ENCODE measurements around the gene C11orf24.

C11orf24 gene

DNA sequence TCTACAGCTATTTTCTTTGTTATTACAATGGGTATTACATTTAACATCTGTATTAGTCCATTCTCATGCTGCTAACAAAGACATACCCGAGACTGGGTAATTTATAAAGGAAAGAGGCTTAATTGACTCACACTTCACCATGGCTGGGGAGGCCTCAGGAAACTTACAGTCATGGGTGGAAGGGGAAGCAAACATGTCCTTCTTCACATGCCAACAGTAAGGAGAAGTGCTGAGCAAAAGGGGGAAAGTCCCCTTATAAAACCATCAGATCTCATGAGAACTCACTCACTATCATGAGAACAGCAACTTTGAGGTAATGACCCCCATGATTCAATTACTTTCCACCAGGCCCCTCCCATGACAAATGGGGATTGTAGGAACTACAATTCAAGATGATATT lies 42.2 kb downstream of the C11orf24 start:
- peak in 2 of 3 donors; percentile 13 to 15 for DNase-seq
- Histone ChIP-seq H3K4me3 (ENCODE audit: control insufficient read depth in 1 of 7, extremely low read depth in 1 of 7, insufficient read depth in 4 of 7, low read depth in 2 of 7, low read length in 6 of 7) (no peak overlapping the region), H3K36me3 (ENCODE audit: control insufficient read depth in 4 of 4, insufficient read depth in 4 of 4, low read length in 3 of 4) (no peaks in the 10 kb centered on the region), H3K27me3 (replicated peaks in 2 of 5; ENCODE audit: control insufficient read depth in 4 of 5, insufficient read depth in 5 of 5, low read length in 4 of 5) (no peaks in the 10 kb centered on the region), H3K4me1 (ENCODE audit: control extremely low read depth in 1 of 4, control insufficient read depth in 4 of 4, insufficient read depth in 4 of 4, low read length in 3 of 4) (no peaks in the 10 kb centered on the region), H3K27ac (ENCODE audit: insufficient read depth in 1 of 2, low read depth in 1 of 2, low read length in 2 of 2, poor library complexity in 1 of 2, severe bottlenecking in 2 of 2) (no peak overlapping the region), H3K9me3 (ENCODE audit: control extremely low read depth in 1 of 5, control insufficient read depth in 4 of 5, insufficient read depth in 2 of 5, low read depth in 1 of 5, low read length in 4 of 5) (peaks cover 0 to 19% (median 8%) of the 10 kb centered on the region in 5 experiments)
- no CpG with 5 or more reads among the region's 1 CpG for WGBS (ENCODE audit: insufficient coverage)
- ChIA-PET CTCF (interaction anchor here (1.1 to 1.2 kb wide), 2 partner anchors 8 to 36 kb away, joined by 3 read pairs; no protein-coding TSS in a partner anchor), POLR2A (no interaction called here)

DNA sequence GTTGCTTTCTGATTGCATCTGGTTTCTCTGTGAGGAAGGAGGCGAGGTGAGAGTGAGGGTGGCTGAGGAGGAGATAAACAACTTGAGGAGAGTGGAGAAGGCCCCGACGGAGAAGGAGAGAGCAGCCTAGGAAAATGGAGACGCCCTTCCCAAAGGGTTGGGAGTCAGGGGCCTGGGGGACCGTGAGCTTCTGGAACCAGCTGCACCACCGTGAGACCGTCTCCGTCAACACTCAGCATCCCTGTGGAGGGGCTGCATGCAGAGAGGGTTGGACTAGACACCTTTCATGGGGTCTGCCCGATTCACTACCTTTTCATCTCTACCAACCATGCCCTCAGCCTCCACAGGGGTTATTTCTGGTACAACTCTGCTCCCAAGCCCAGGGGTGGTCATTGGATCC lies 45.4 kb downstream of the C11orf24 start:
- Histone ChIP-seq H3K9me3 (ENCODE audit: control extremely low read depth in 1 of 5, control insufficient read depth in 4 of 5, insufficient read depth in 2 of 5, low read depth in 1 of 5, low read length in 4 of 5) (peaks cover 0 to 15% (median 8%) of the 10 kb centered on the region in 5 experiments), H3K27ac (ENCODE audit: insufficient read depth in 1 of 2, low read depth in 1 of 2, low read length in 2 of 2, poor library complexity in 1 of 2, severe bottlenecking in 2 of 2) (no peak overlapping the region), H3K27me3 (replicated peaks in 2 of 5; ENCODE audit: control insufficient read depth in 4 of 5, insufficient read depth in 5 of 5, low read length in 4 of 5) (no peaks in the 10 kb centered on the region), H3K4me1 (ENCODE audit: control extremely low read depth in 1 of 4, control insufficient read depth in 4 of 4, insufficient read depth in 4 of 4, low read length in 3 of 4) (no peaks in the 10 kb centered on the region), H3K36me3 (ENCODE audit: control insufficient read depth in 4 of 4, insufficient read depth in 4 of 4, low read length in 3 of 4) (no peaks in the 10 kb centered on the region), H3K4me3 (ENCODE audit: control insufficient read depth in 1 of 7, extremely low read depth in 1 of 7, insufficient read depth in 4 of 7, low read depth in 2 of 7, low read length in 6 of 7) (no peak overlapping the region)
- ChIA-PET CTCF (interaction anchor here (1.2 kb wide), 1 partner anchor 16 kb away, joined by 3 read pairs; no protein-coding TSS in a partner anchor), POLR2A (no interaction called here)
- WGBS (ENCODE audit: insufficient coverage), result 96% methylated on average over 9 of the region's 9 CpGs
- no peak for DNase-seq

DNA sequence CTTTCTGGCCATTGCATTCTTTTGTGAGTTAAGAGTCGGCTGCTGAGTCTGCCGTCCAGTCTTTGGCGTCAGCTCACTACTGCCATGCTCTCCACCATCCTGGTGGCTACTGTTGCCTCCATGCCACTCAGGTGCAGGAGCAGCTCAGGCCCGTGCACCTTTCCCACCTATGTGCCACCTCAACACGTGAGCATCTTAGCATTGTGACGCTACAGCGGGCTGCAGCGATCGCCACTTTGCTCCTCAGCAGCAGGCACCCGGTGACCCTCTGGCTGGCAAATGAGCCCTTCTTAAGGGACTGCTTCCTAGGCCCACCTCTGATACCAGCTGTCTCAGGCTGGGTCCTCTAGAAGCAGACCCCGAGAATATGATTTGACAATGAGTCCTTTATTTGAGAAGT lies 47.2 kb downstream of the C11orf24 start:
- H3K27me3 ChIP-seq (replicated peaks in 2 of 5; ENCODE audit: control insufficient read depth in 4 of 5, insufficient read depth in 5 of 5, low read length in 4 of 5), result no peaks in the 10 kb centered on the region
- H3K4me1 ChIP-seq (ENCODE audit: control extremely low read depth in 1 of 4, control insufficient read depth in 4 of 4, insufficient read depth in 4 of 4, low read length in 3 of 4), result peaks cover 0 to 5% (median 4%) of the 10 kb centered on the region in 4 experiments
- H3K27ac ChIP-seq (ENCODE audit: insufficient read depth in 1 of 2, low read depth in 1 of 2, low read length in 2 of 2, poor library complexity in 1 of 2, severe bottlenecking in 2 of 2), result no peak overlapping the region
- ChIA-PET POLR2A (interaction anchor here (1.3 kb wide), 1 partner anchor 10 kb away, joined by 7 read pairs; no protein-coding TSS in a partner anchor), CTCF (no interaction called here)
- no peak for DNase-seq
- no peak overlapping the region for H3K4me3 ChIP-seq (ENCODE audit: control insufficient read depth in 1 of 7, extremely low read depth in 1 of 7, insufficient read depth in 4 of 7, low read depth in 2 of 7, low read length in 6 of 7)
- WGBS (ENCODE audit: insufficient coverage), result 98% methylated on average over 11 of the region's 11 CpGs
- H3K36me3 ChIP-seq (ENCODE audit: control insufficient read depth in 4 of 4, insufficient read depth in 4 of 4, low read length in 3 of 4), result no peaks in the 10 kb centered on the region
- peaks cover 0 to 10% (median 5%) of the 10 kb centered on the region in 5 experiments for H3K9me3 ChIP-seq (ENCODE audit: control extremely low read depth in 1 of 5, control insufficient read depth in 4 of 5, insufficient read depth in 2 of 5, low read depth in 1 of 5, low read length in 4 of 5)

DNA sequence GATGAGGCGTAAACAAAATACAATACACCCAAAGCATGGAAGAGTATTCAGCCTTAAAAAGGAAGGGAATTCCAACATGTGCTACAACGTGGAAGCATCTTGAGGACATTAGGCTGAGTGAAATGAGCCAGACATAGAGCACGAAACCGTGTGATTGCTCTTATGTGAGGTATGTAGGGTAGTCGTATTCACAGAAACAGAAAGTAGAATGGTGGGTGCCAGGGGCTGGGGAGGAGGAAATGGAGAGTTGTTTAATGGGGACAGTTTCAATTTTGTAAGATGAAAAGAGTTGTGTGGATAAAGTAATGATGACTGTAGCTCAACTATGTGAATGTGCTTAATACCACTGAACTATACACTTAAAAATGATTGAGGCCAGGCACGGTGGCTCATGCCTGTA lies 48.5 kb downstream of the C11orf24 start:
- CTCF ChIA-PET, result no interaction called here
- Histone ChIP-seq H3K27me3 (replicated peaks in 2 of 5; ENCODE audit: control insufficient read depth in 4 of 5, insufficient read depth in 5 of 5, low read length in 4 of 5) (no peaks in the 10 kb centered on the region), H3K4me1 (ENCODE audit: control extremely low read depth in 1 of 4, control insufficient read depth in 4 of 4, insufficient read depth in 4 of 4, low read length in 3 of 4) (peaks cover 0 to 7% (median 5%) of the 10 kb centered on the region in 4 experiments), H3K36me3 (ENCODE audit: control insufficient read depth in 4 of 4, insufficient read depth in 4 of 4, low read length in 3 of 4) (no peaks in the 10 kb centered on the region), H3K4me3 (ENCODE audit: control insufficient read depth in 1 of 7, extremely low read depth in 1 of 7, insufficient read depth in 4 of 7, low read depth in 2 of 7, low read length in 6 of 7) (no peak overlapping the region), H3K27ac (ENCODE audit: insufficient read depth in 1 of 2, low read depth in 1 of 2, low read length in 2 of 2, poor library complexity in 1 of 2, severe bottlenecking in 2 of 2) (no peak overlapping the region), H3K9me3 (ENCODE audit: control extremely low read depth in 1 of 5, control insufficient read depth in 4 of 5, insufficient read depth in 2 of 5, low read depth in 1 of 5, low read length in 4 of 5) (no peaks in the 10 kb centered on the region)
- no peak for DNase-seq
- WGBS (ENCODE audit: insufficient coverage), result 84% methylated on average over 5 of the region's 6 CpGs
- POLR2A ChIA-PET, result no interaction called here

DNA sequence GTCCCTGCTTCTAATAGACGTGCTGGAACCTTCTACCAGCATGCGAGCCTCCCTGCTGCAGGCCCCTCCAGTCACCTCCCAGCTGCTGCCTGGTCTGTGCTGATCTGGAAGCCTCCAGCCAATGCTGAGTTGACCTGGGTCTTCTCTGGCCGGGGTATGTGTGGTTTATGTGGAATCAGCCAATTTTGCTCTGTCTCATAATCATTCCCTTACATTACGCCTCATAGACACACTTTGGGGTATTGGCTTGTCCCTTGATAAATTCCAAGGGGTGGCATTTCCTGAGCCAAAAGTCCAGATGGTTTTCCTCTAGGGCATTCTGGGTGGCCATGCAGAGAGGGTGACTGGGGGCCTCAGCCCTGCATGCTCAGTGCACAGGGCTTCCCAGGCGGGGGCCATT lies 50.4 kb downstream of the C11orf24 start:
- no peak overlapping the region for H3K4me3 ChIP-seq (ENCODE audit: control insufficient read depth in 1 of 7, extremely low read depth in 1 of 7, insufficient read depth in 4 of 7, low read depth in 2 of 7, low read length in 6 of 7)
- no peaks in the 10 kb centered on the region for H3K27me3 ChIP-seq (replicated peaks in 2 of 5; ENCODE audit: control insufficient read depth in 4 of 5, insufficient read depth in 5 of 5, low read length in 4 of 5)
- H3K9me3 ChIP-seq (ENCODE audit: control extremely low read depth in 1 of 5, control insufficient read depth in 4 of 5, insufficient read depth in 2 of 5, low read depth in 1 of 5, low read length in 4 of 5), result no peaks in the 10 kb centered on the region
- peaks cover 0 to 7% (median 5%) of the 10 kb centered on the region in 4 experiments for H3K4me1 ChIP-seq (ENCODE audit: control extremely low read depth in 1 of 4, control insufficient read depth in 4 of 4, insufficient read depth in 4 of 4, low read length in 3 of 4)
- WGBS (ENCODE audit: insufficient coverage), result 100% methylated on average over 3 of the region's 5 CpGs
- ChIA-PET CTCF (interaction anchor here (1.0 kb wide), 1 partner anchor 13 kb away, joined by 3 read pairs; no protein-coding TSS in a partner anchor), POLR2A (no interaction called here)
- no peaks in the 10 kb centered on the region for H3K36me3 ChIP-seq (ENCODE audit: control insufficient read depth in 4 of 4, insufficient read depth in 4 of 4, low read length in 3 of 4)
- DNase-seq, result no peak
- no peak overlapping the region for H3K27ac ChIP-seq (ENCODE audit: insufficient read depth in 1 of 2, low read depth in 1 of 2, low read length in 2 of 2, poor library complexity in 1 of 2, severe bottlenecking in 2 of 2)

DNA sequence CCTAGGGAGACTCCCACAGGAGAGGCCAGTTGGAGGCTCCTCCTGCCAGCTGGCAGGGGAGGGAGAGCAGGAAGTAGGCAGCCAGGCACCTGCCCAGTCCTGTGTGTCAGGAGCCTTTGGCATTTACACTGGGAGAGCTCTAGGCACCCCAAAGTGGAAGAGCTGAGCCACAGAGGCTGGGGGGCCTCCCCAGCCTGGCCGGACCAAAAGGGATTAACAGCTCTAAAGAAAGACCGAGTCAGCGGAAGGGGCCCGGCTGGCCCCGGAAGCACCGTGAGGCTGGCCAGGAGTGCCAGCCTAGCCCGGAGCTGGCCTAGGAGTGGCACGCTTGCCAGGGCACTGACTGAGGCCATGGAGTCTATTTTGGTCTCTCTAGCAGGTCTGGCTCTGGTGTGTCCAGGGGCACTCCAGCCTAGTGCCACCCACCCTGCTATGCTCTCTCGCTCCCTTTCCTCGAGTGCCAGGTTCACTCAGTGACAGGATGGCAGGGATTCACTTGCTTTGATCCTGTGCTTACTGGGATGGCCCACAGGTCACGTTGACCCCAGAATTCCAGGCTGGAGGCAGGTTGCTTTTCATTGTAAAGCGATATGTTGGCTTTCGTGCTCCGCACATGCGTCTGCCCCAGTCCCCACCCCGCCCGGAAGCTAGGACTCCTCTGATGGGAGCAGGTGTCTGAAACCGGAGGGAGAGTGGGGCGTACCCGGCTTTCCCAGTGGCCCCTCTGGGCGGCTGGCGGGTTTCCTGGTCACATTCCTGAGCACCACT lies 55.4 kb downstream of the C11orf24 start:
- POLR2A ChIA-PET, result no interaction called here
- peaks cover 9 to 31% (median 29%) of the 10 kb centered on the region in 4 experiments for H3K4me1 ChIP-seq (ENCODE audit: control extremely low read depth in 1 of 4, control insufficient read depth in 4 of 4, insufficient read depth in 4 of 4, low read length in 3 of 4)
- CTCF ChIA-PET, result interaction anchor here (0.6 to 1.6 kb wide), 2 partner anchors 41 to 90 kb away, joined by 3 read pairs; no protein-coding TSS in a partner anchor
- 98% methylated on average over 16 of the region's 22 CpGs for WGBS (ENCODE audit: insufficient coverage)
- H3K36me3 ChIP-seq (ENCODE audit: control insufficient read depth in 4 of 4, insufficient read depth in 4 of 4, low read length in 3 of 4), result no peaks in the 10 kb centered on the region
- H3K4me3 ChIP-seq (ENCODE audit: control insufficient read depth in 1 of 7, extremely low read depth in 1 of 7, insufficient read depth in 4 of 7, low read depth in 2 of 7, low read length in 6 of 7), result no peak overlapping the region
- peaks cover 0 to 6% (median 0%) of the 10 kb centered on the region in 5 experiments for H3K27me3 ChIP-seq (replicated peaks in 2 of 5; ENCODE audit: control insufficient read depth in 4 of 5, insufficient read depth in 5 of 5, low read length in 4 of 5)
- no peak overlapping the region for H3K27ac ChIP-seq (ENCODE audit: insufficient read depth in 1 of 2, low read depth in 1 of 2, low read length in 2 of 2, poor library complexity in 1 of 2, severe bottlenecking in 2 of 2)
- no peak for DNase-seq
- H3K9me3 ChIP-seq (ENCODE audit: control extremely low read depth in 1 of 5, control insufficient read depth in 4 of 5, insufficient read depth in 2 of 5, low read depth in 1 of 5, low read length in 4 of 5), result no peaks in the 10 kb centered on the region

DNA sequence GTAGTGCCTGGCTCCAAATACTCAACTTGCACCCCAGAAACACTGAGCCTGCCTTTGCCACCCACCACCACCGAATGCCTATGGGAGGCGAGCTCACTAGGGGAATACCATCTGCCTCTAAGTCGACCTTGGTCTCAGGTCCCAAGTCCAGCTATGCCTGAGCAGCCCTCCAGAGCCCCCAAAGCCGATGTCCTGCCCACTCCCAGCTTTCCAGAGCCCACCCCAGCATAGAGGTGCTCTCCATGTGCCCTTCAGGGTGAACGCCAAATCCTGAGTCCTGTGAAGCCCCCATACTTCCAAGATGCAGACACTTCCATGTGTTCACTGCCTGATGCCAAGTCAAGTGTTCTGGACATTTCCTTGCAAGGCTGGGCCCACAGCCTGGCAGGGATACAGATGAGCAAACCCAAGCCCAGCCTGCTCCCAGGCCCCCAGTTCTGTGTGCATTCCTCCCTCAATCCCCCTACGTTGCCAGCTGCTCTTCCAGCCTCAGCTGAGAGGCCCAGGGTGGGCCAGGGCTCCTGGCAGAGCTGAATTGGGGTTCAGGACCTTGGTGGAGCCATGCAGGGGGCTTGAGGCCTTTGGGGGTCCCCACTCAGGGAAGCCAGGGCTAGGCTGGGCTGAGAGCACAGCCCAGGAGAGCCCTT lies 56.1 kb downstream of the C11orf24 start:
- ChIA-PET CTCF (interaction anchor here (0.8 to 1.6 kb wide), 3 partner anchors 13 to 57 kb away, joined by 3 read pairs; partner anchors contain the start of gene C11orf24), POLR2A (interaction anchor here (1.7 kb wide), 1 partner anchor 10 kb away, joined by 7 read pairs; no protein-coding TSS in a partner anchor)
- no peak for DNase-seq
- no peak overlapping the region for H3K27ac ChIP-seq (ENCODE audit: insufficient read depth in 1 of 2, low read depth in 1 of 2, low read length in 2 of 2, poor library complexity in 1 of 2, severe bottlenecking in 2 of 2)
- H3K27me3 ChIP-seq (replicated peaks in 2 of 5; ENCODE audit: control insufficient read depth in 4 of 5, insufficient read depth in 5 of 5, low read length in 4 of 5), result peaks cover 0 to 6% (median 0%) of the 10 kb centered on the region in 5 experiments
- no peaks in the 10 kb centered on the region for H3K36me3 ChIP-seq (ENCODE audit: control insufficient read depth in 4 of 4, insufficient read depth in 4 of 4, low read length in 3 of 4)
- H3K4me3 ChIP-seq (ENCODE audit: control insufficient read depth in 1 of 7, extremely low read depth in 1 of 7, insufficient read depth in 4 of 7, low read depth in 2 of 7, low read length in 6 of 7), result no peak overlapping the region
- 93% methylated on average over 6 of the region's 6 CpGs for WGBS (ENCODE audit: insufficient coverage)
- H3K9me3 ChIP-seq (ENCODE audit: control extremely low read depth in 1 of 5, control insufficient read depth in 4 of 5, insufficient read depth in 2 of 5, low read depth in 1 of 5, low read length in 4 of 5), result no peaks in the 10 kb centered on the region
- peaks cover 12 to 36% (median 32%) of the 10 kb centered on the region in 4 experiments for H3K4me1 ChIP-seq (ENCODE audit: control extremely low read depth in 1 of 4, control insufficient read depth in 4 of 4, insufficient read depth in 4 of 4, low read length in 3 of 4)
